Activated T-helper 1 cell treated with anti-CD3 and anti-CD28 coated beads, Interleukin-12 subunit alpha, Interleukin-12 subunit beta, Interleukin-2, Interleukin-4 antibody, amounts not matched to agents 30 ng/mL and 10 ng/mL and 1 ng/mL, durations not matched to agents 14 hours and 24 hours and 36 hours (primary cell): ENCODE measurements around the gene RRP1. TPM values are rescaled to one million over a fixed set of nuclear protein-coding genes. Genes with fewer than 3 reads are reported as not detected.

Source experiments
- total RNA-seq: library from RNA; stranded (reverse); gene quantifications from 2 replicates; pipeline ENCODE4 v1.2.3, GENCODE V29; 2022

Gene RRP1
- total RNA-seq, 1 donor from 2014 or later: 91.8 TPM

Other genes with a start within 250 kb of the RRP1 start
- gene HSF2BP, start 130.1 kb upstream of the RRP1 start, total RNA-seq: 1.2 TPM in 2 replicates
- gene RRP1B, start 130.0 kb upstream of the RRP1 start, total RNA-seq: 76.8 and 77.8 TPM in 2 replicates
- gene PDXK, start 70.4 kb upstream of the RRP1 start, total RNA-seq: 123 and 135 TPM in 2 replicates
- gene CSTB, start 13.3 kb upstream of the RRP1 start, total RNA-seq: 51.9 and 52.4 TPM in 2 replicates
- gene AGPAT3, start 75.6 kb downstream of the RRP1 start, total RNA-seq: 127 and 132 TPM in 2 replicates
- 85.5 and 95.3 TPM in 2 replicates for gene TRAPPC10, start 222.7 kb downstream of the RRP1 start, total RNA-seq